OCI-LY3 (cell line): ENCODE results near the gene NARF.

Source experiments
- H2AFZ ChIP-seq: fragments of 200-600, 300-600 bp; shearing (Covaris generic); 2 replicates; pipeline ENCODE4 v1.6.0; 2014; ENCODE audit warnings: antibody characterized with exemption, low read depth, low read length
- H3K27ac ChIP-seq: fragments of 200-600, 300-600 bp; sonication (generic); 2 replicates; pipeline ENCODE4 v1.5.1; 2014; ENCODE audit warnings: mild to moderate bottlenecking, low read length, moderate library complexity, mixed read lengths
- H3K27me3 ChIP-seq: fragments of 200-600, 300-600 bp; sonication (generic); 2 replicates; pipeline ENCODE4 v1.6.1; 2014; ENCODE audit warnings: low read depth, low read length, mixed read lengths
- H3K36me3 ChIP-seq: fragments of 200-600, 300-600 bp; sonication (generic); replicated peaks from 2 replicates; pipeline ENCODE3; 2014; ENCODE audit warnings: low read depth, low read length, mixed read lengths
- H3K4me1 ChIP-seq: fragments of 300-600, 200-600 bp; sonication (generic); 2 replicates; pipeline ENCODE4 v1.6.1; 2014; ENCODE audit warnings: low read length, mixed read lengths
- H3K4me2 ChIP-seq: fragments of 200-600, 300-600 bp; sonication (generic); 2 replicates; pipeline ENCODE4 v1.6.1; 2014; ENCODE audit warnings: low read length, mixed read lengths
- H3K4me3 ChIP-seq: fragments of 300-600, 200-600 bp; sonication (generic); 2 replicates; pipeline ENCODE4 v1.5.1; 2014; ENCODE audit warnings: antibody characterized with exemption, mild to moderate bottlenecking, low read length, moderate library complexity
- H3K79me2 ChIP-seq: fragments of 300-600, 200-600 bp; shearing (Covaris generic); 2 replicates; pipeline ENCODE4 v1.6.1; 2014; ENCODE audit warnings: mild to moderate bottlenecking, low read length, mixed read lengths
- H3K9ac ChIP-seq: fragments of 300-600, 200-600 bp; shearing (Covaris generic); 2 replicates; pipeline ENCODE4 v1.6.0; 2014; ENCODE audit warnings: mild to moderate bottlenecking, low read length, moderate library complexity
- H3K9me3 ChIP-seq: fragments of 200-600, 300-600 bp; shearing (Covaris generic); 2 replicates; pipeline ENCODE4 v1.6.1; 2014; ENCODE audit warnings: low read length, mixed read lengths; ENCODE audit not compliant: insufficient read depth
- H4K20me1 ChIP-seq: fragments of 200-600, 300-600 bp; sonication (generic); 2 replicates; pipeline ENCODE4 v1.6.1; 2016; ENCODE audit warnings: low read length, mixed read lengths; ENCODE audit not compliant: insufficient read depth
- EZH2phosphoT487 ChIP-seq: fragments of 200-600 bp; shearing (Covaris generic); IDR thresholded peaks from 2 replicates; pipeline ENCODE4 v1.6.1; 2018; ENCODE audit warnings: antibody characterized with exemption, mixed run types, low read depth
- TF ChIP-seq, protein P1 (sequence below): fragments of 200-600, 300-600 bp; sonication (generic); IDR thresholded peaks from 2 replicates; pipeline ENCODE4 v1.5.1; 2014; ENCODE audit warnings: antibody characterized with exemption, low read length, low read depth

Gene NARF

DNA sequence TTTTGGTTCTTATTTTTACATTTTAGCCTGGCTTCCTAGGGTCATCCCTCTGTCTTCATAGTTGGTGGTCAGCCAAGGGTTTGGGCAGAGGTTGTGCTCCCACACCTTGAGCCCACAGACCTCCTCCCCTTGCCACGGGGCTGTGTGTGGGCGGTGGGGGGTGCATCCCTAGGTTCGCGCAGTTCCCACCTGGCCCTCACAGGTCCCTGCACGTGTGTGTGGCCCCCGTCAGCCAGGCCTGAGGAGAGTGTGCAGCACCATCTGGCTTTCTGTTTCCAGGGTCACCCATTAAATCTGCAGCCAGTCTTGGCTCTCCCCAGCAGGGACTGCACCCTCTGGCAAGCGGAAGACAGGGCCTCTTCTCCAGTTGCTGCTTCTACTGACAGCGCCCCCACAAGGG, 26.5 kb upstream of the NARF start:
- H3K9ac ChIP-seq = no peak overlapping the region
- H3K27me3 ChIP-seq = no peaks in the 10 kb centered on the region
- no peaks in the 10 kb centered on the region for H4K20me1 ChIP-seq
- no peak overlapping the region for H2AFZ ChIP-seq
- H3K4me2 ChIP-seq = no peak overlapping the region
- H3K79me2 ChIP-seq = no peaks in the 10 kb centered on the region
- TF ChIP-seq, protein P1, sequence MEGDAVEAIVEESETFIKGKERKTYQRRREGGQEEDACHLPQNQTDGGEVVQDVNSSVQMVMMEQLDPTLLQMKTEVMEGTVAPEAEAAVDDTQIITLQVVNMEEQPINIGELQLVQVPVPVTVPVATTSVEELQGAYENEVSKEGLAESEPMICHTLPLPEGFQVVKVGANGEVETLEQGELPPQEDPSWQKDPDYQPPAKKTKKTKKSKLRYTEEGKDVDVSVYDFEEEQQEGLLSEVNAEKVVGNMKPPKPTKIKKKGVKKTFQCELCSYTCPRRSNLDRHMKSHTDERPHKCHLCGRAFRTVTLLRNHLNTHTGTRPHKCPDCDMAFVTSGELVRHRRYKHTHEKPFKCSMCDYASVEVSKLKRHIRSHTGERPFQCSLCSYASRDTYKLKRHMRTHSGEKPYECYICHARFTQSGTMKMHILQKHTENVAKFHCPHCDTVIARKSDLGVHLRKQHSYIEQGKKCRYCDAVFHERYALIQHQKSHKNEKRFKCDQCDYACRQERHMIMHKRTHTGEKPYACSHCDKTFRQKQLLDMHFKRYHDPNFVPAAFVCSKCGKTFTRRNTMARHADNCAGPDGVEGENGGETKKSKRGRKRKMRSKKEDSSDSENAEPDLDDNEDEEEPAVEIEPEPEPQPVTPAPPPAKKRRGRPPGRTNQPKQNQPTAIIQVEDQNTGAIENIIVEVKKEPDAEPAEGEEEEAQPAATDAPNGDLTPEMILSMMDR = no peak
- TF ChIP-seq EZH2phosphoT487 = no peak
- H3K4me1 ChIP-seq = peaks cover 7% of the 10 kb centered on the region
- no peak overlapping the region for H3K27ac ChIP-seq
- H3K36me3 ChIP-seq = no peaks in the 10 kb centered on the region
- H3K4me3 ChIP-seq = no peak overlapping the region
- no peaks in the 10 kb centered on the region for H3K9me3 ChIP-seq

DNA sequence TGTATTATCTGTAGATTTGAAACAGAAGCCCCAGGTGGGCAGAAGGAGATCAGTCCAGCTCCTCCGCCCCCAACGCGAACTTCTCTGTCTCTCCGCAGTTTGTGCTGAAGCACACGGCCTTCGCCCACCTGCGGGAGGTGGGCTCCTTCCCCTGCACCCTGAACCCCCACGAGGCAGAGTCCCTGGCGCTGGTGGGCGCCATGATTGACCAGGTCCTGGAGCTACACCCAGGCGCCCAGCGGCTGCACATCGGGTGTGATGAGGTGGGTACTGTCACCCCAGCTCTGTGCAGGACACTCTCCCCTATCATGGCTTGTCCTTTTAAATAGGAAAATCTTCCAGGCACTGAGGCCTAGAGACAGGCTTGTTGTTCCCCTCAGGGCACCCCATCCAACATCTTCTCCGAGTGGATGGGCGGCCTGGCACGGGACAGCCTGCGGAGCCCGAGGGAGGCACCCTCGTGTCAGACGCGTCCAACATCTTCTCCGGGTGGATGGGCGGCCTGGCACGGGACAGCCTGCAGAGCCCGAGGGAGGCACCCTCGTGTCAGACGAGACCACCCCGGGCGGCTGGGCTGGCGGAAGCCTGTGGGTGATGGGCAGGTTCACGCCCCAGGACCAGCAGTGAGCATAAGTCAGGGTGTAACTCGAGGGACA, 24.9 kb upstream of the NARF start:
- peaks cover 7% of the 10 kb centered on the region for H3K4me1 ChIP-seq
- H3K9ac ChIP-seq = no peak overlapping the region
- H3K4me3 ChIP-seq = no peak overlapping the region
- H3K79me2 ChIP-seq = no peaks in the 10 kb centered on the region
- no peaks in the 10 kb centered on the region for H4K20me1 ChIP-seq
- no peak overlapping the region for H3K4me2 ChIP-seq
- H3K9me3 ChIP-seq = no peaks in the 10 kb centered on the region
- TF ChIP-seq EZH2phosphoT487 = no peak
- TF ChIP-seq, protein P1 = no peak
- H3K27ac ChIP-seq = no peak overlapping the region
- no peaks in the 10 kb centered on the region for H3K27me3 ChIP-seq
- no peak overlapping the region for H2AFZ ChIP-seq
- H3K36me3 ChIP-seq = no peaks in the 10 kb centered on the region

DNA sequence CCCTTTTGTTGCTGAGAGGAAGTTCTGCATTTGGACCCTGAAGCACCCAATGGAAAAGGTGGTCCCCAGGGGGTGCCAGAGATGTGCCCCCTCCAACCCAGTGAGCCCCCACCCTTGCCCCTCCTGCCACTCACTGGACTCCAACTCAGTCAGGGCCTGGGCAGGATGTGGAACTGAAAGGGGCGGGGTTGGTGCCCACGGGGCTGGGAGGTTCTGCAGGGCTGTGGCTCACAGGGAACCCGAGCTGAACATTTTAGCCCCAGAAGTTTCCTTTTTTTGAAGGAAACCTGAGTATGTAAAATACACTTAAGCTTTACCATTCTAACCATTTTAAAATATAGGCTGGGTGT, 24.4 kb upstream of the NARF start:
- no peaks in the 10 kb centered on the region for H3K9me3 ChIP-seq
- H3K4me1 ChIP-seq = peaks cover 7% of the 10 kb centered on the region
- no peaks in the 10 kb centered on the region for H3K36me3 ChIP-seq
- TF ChIP-seq EZH2phosphoT487 = no peak
- TF ChIP-seq, protein P1 = no peak
- no peaks in the 10 kb centered on the region for H3K79me2 ChIP-seq
- H3K27me3 ChIP-seq = no peaks in the 10 kb centered on the region
- no peak overlapping the region for H3K4me3 ChIP-seq
- H2AFZ ChIP-seq = no peak overlapping the region
- no peak overlapping the region for H3K27ac ChIP-seq
- H4K20me1 ChIP-seq = no peaks in the 10 kb centered on the region
- 0 out of 2 replicates have a peak overlapping the region, but pooled peaks have one; percentile 7 for H3K4me2 ChIP-seq
- no peak overlapping the region for H3K9ac ChIP-seq

DNA sequence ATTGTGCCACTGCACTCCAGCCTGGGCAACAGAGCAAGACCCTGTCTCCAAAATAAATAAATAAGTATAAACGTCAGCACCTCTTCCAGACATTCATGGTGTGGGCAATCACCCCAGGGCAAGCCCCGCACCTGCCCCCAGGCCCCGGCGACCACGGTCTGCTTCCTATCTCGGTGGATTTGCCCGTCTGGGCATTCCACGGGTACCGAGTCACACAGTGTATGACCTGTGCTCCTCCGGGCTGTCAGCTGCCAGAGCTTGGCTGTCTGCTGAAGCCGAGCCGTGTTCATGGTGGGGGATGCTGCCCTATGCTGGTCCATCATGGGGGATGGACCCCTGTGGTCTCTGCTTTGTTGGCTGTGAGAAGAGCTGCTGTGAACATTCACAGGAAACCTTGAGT, 23.4 kb upstream of the NARF start:
- H3K9me3 ChIP-seq = no peaks in the 10 kb centered on the region
- no peak overlapping the region for H3K9ac ChIP-seq
- H3K79me2 ChIP-seq = no peaks in the 10 kb centered on the region
- H3K27ac ChIP-seq = no peak overlapping the region
- no peaks in the 10 kb centered on the region for H3K36me3 ChIP-seq
- peaks cover 8% of the 10 kb centered on the region for H3K4me1 ChIP-seq
- no peak overlapping the region for H3K4me2 ChIP-seq
- TF ChIP-seq, protein P1 = no peak
- no peak for TF ChIP-seq EZH2phosphoT487
- no peak overlapping the region for H2AFZ ChIP-seq
- no peaks in the 10 kb centered on the region for H3K27me3 ChIP-seq
- H4K20me1 ChIP-seq = no peaks in the 10 kb centered on the region
- no peak overlapping the region for H3K4me3 ChIP-seq
